DMS114 treated with DMSO at 0.1 percent for 48 hours (cell line): ENCODE measurements around the gene C2CD4D.

Experiments used
- DNase-seq: peaks from one replicate; lab custom pipeline; 2025; ENCODE audit not compliant: unreplicated experiment; lab: John Stamatoyannopoulos, UW

C2CD4D gene

DNA sequence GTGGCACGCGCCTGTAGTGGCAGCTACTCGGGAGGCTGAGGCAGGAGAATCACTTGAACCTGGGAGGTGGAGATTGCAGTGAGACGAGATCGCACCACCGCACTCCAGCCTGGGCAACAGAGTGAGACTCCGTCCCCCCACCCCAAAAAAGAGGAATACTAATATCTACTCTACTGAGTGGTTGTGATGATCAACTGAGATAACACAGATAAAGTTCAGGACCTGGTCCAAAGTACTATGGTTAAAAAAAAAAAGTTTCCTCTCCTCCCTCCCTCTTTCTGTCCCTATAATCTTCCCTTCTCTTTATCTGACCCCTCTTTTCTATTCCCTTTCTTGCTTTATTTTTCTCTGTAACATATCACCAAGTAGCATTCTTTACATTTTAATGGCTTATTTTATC, 4.0 kb downstream of the C2CD4D start:
- no peak for DNase-seq

- DNase-seq = no peak
These were observed 5.4 kb downstream of the C2CD4D start for GRCh38 chr1:151834239-151834638.

DNA sequence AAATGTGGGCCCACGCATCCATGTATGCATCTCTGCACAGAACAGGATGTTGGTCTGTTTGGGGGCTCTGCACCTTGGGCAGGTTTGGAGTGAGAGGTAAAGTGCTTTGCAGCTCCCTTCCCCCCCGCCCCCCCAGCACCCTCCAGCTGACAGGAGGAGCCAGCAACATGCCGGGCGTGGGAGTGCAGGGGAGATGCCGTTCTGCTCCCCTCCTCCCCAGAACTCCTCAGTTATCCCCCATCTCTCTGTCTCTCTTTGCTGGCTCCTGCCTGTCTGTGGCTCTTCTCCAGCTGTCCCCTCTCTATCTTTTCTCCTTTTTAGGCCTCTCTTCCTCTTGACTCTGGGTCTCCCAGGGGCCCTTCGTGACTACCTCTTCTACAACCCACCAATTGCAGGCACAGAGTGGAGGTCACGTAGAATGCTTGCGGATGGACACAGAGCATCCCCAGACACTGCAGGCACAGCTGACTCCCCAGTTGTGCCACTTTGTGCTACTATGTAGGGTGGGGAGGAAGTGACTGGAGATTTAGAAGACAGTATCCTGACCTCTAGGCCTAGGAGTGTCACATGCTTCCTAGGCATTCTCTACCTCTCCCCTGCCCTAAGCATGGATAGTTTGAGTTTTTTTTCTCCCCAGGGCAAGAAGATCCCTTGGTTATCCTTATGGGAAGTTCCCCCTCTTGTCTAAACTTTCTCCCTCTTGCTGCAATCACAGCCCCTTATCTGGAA, 6.3 kb downstream of the C2CD4D start:
- DNase-seq = no peak

DNA sequence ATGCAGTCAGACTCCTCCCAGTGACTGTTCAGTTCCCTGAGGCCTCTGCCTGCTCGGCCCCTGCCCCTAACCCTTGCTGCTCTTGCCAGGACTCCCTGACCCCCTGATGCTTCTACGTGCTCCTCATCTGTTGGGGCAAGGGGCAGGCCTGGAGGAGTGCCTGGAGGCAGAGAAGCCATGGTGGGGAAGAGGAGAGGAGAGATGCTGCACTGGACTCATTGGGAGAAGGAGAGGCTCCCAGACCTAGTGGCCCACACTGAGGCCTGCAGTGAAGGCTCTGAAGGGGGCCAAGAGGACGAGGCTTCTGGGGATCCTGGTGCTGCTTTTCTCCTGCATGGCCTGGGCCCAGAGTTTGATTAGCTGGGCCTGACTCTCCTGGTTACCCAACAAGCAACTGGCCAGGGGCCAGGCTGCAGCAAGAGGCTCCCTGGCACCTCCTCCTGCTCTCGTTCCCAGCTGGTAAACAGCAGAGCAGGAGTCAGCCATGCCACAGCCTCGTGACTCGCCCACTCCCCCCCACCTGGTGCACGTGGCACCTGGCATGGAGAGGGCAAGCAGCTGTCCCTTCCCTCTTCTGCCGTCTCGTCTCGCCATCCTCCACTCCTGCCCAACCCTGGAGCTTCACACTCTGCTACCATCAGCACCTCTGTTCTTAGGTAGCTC, 7.2 kb downstream of the C2CD4D start:
- DNase-seq = no peak

DNA sequence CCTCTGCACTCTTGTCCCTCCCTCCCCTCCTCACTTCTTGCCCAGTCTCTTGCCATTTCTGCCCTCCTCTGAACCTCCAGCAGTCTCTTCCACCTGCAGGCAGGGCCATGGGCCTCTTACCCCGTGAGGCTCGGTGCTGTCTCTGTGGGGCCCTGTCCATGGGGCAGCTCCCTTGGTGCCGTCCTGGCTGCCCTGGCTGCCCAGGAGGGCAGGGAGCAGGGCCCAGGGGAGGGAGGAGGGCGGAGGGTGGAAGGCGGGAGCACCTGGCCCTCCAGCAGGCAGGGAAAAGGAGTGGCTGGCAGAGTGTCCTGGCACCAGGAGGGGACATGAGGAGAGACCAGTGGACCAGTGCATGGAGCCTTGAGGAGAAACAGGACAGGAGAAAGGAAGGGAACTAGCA, 8.0 kb downstream of the C2CD4D start, which contains the start of gene RORC:
TSS of gene RORC (minus strand) at position 198 of the 400 bp plus-strand sequence. CDS start at position 160, 38 bp downstream.
- DNase-seq = no peak

- no peak for DNase-seq
These were observed 8.4 kb downstream of the C2CD4D start for GRCh38 chr1:151831256-151831591.

GRCh38 chr1:151830055-151830454, 9.6 kb downstream of the C2CD4D start:
- no peak for DNase-seq

- DNase-seq = no peak
These were observed 10.1 kb downstream of the C2CD4D start for GRCh38 chr1:151829352-151830046.

DNA sequence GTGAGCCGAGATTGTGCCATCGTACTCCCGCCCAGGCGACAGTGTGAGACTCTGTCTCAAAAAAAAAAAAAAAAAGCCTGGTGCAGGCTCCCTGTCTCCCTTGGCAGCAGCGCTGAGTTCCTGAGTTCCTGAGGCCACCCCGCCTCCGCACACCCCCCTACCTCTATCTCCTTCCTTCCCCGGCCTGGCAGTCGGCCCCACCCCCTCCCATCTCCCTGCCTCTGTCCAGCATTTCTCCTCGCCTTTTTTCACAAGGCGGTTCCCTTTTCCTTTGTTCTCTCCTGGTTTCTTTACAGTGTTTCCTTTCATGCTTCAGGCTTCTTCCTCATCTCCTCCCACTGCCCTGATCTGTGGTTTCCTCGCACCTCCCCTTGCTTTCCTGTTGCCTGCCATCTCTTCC, 10.7 kb downstream of the C2CD4D start:
- DNase-seq = no peak

- DNase-seq = no peak
These were observed 11.8 kb downstream of the C2CD4D start for GRCh38 chr1:151827853-151828252.

- DNase-seq = no peak
These were observed 13.6 kb downstream of the C2CD4D start for GRCh38 chr1:151825751-151826660.

GRCh38 chr1:151825204-151825603, 14.4 kb downstream of the C2CD4D start:
- no peak for DNase-seq

DNA sequence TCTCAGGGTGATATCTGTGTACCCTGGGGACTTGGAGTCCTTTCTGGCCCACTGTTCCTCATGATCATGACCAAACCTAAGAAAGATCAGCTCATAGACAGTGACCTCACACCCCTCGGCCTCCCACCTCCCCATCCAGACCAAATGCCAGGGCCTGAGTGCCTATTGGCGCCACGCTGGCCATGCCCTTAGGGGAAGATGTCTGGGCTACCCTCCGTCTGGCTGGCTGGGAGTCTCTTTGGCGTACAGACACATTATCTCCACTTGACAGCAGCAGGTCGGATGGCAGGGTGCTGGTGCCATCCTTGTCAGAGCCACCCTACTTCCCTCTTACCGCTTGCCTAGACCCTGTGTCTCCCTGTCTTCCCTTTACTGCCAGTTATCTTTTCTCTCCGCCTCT, 16.4 kb downstream of the C2CD4D start:
- no peak for DNase-seq

GRCh38 chr1:151822404-151822803, 17.2 kb downstream of the C2CD4D start:
- DNase-seq = no peak

- no peak for DNase-seq
These were observed 18.7 kb downstream of the C2CD4D start for GRCh38 chr1:151820940-151821339.

- no peak for DNase-seq
These were observed 19.5 kb downstream of the C2CD4D start for GRCh38 chr1:151819976-151820623.

- no peak for DNase-seq
These were observed 20.3 kb downstream of the C2CD4D start for GRCh38 chr1:151819227-151819835.

DNA sequence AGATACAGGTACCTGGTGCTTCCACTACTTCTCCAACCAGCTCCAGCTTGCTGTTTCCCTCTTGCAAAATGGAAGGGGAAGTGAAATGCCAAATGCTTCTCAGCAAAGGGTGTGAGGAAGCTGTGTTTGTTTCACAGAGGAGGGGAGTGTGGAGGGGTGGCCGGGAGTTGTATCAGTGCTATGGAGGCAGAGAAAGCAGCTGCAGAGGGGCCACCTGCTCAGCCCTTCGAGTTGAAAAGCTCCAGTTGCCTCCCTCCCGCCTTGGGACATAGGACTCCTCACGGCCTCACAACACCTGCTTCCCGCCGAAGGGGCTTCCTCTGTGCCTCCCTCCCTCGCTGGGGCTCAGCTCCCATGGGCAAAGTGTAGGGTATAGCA, 22.3 kb downstream of the C2CD4D start:
- DNase-seq = no peak

- DNase-seq = no peak
These were observed 22.9 kb downstream of the C2CD4D start for GRCh38 chr1:151816548-151817352.
